Neural cell (in vitro differentiated cells): ENCODE data around the gene IRF4. TPM values are rescaled to one million over a fixed set of nuclear protein-coding genes. Genes with fewer than 3 reads are reported as not detected.

ENCODE experiments used
- H2AFZ ChIP-seq: fragments of 200-600, 300-800 bp; sonication (generic), shearing (Covaris generic); 2 replicates; pipeline ENCODE4 v1.6.0; 2014; ENCODE audit warnings: low read depth, mild to moderate bottlenecking, antibody characterized with exemption, low read length, moderate library complexity
- H3F3A ChIP-seq: fragments of 200-600 bp; shearing (Covaris generic); 2 replicates; pipeline ENCODE4 v1.6.1; 2016; ENCODE audit warnings: mild to moderate bottlenecking, moderate library complexity, mixed read lengths, antibody characterized with exemption, low read length; ENCODE audit not compliant: insufficient read depth, poor library complexity, severe bottlenecking
- H3K27ac ChIP-seq: fragments of 200-600, 300-800 bp; sonication (generic), shearing (Covaris generic); 2 replicates; pipeline ENCODE4 v1.5.1; 2014; ENCODE audit warnings: mild to moderate bottlenecking, low read length, moderate library complexity
- H3K27me3 ChIP-seq: fragments of 300-800, 200-600 bp; sonication (generic), shearing (Covaris generic); 2 replicates; pipeline ENCODE4 v1.6.0; 2014; ENCODE audit warnings: mild to moderate bottlenecking, low read depth, low read length, moderate library complexity; ENCODE audit not compliant: insufficient read depth
- H3K36me3 ChIP-seq: fragments of 300-800, 200-600 bp; sonication (generic), shearing (Covaris generic); 2 replicates; pipeline ENCODE4 v1.5.1; 2014; ENCODE audit warnings: mild to moderate bottlenecking, antibody characterized with exemption, low read length, moderate library complexity; ENCODE audit not compliant: insufficient read depth
- H3K4me2 ChIP-seq: fragments of 300-800, 200-600 bp; sonication (generic), shearing (Covaris generic); 2 replicates; pipeline ENCODE4 v1.6.0; 2014; ENCODE audit warnings: mild to moderate bottlenecking, low read length
- H3K4me3 ChIP-seq: fragments of 300-800, 200-600 bp; sonication (generic), shearing (Covaris generic); 2 replicates; pipeline ENCODE4 v1.5.1; 2014; ENCODE audit warnings: mild to moderate bottlenecking, low read length, moderate library complexity
- H3K79me2 ChIP-seq: fragments of 200-600 bp; shearing (Covaris generic); replicated peaks from 2 replicates; pipeline ENCODE4 v1.6.0; 2014; ENCODE audit warnings: mild to moderate bottlenecking, low read length, moderate library complexity; ENCODE audit not compliant: insufficient read depth
- H3K9ac ChIP-seq: fragments of 300-800, 200-600 bp; sonication (generic), shearing (Covaris generic); 2 replicates; pipeline ENCODE4 v1.6.1; 2016; ENCODE audit warnings: mild to moderate bottlenecking, low read length, mixed read lengths
- H3K9me2 ChIP-seq: fragments of 200-600 bp; shearing (Covaris generic); 2 replicates; pipeline ENCODE4 v1.6.1; 2016; ENCODE audit warnings: mild to moderate bottlenecking, low read length, mixed read lengths; ENCODE audit not compliant: insufficient read depth
- H3K9me3 ChIP-seq: fragments of 200-600, 300-800 bp; sonication (generic), shearing (Covaris generic); 2 replicates; pipeline ENCODE4 v1.6.1; 2016; ENCODE audit warnings: mild to moderate bottlenecking, mixed run types, low read length, moderate library complexity, mixed read lengths
- H4K20me1 ChIP-seq: fragments of 200-600 bp; shearing (Covaris generic); 2 replicates; pipeline ENCODE4 v1.6.1; 2016; ENCODE audit warnings: mild to moderate bottlenecking, mixed run types; ENCODE audit not compliant: insufficient read depth
- EZH2 ChIP-seq: fragments of 200-600, 300-800 bp; shearing (Covaris generic), sonication (generic); IDR thresholded peaks from 2 replicates; pipeline ENCODE4 v1.6.1; 2014; ENCODE audit warnings: antibody characterized with exemption, low read length, borderline replicate concordance, mild to moderate bottlenecking; ENCODE audit not compliant: insufficient read depth, poor library complexity, severe bottlenecking
- MXI1 ChIP-seq: fragments of 450-650 bp; conservative IDR thresholded peaks from 2 replicates; pipeline ENCODE4 v1.6.1; 2014; ENCODE audit warnings: antibody characterized with exemption, mild to moderate bottlenecking; ENCODE audit not compliant: poor library complexity, severe bottlenecking
- POLR2AphosphoS5 ChIP-seq: IDR thresholded peaks from 2 replicates; pipeline ENCODE4 v1.6.1; 2012
- REST ChIP-seq: IDR thresholded peaks from 2 replicates; pipeline ENCODE4 v1.6.1; 2012; ENCODE audit warnings: borderline replicate concordance
- SMC3 ChIP-seq: fragments of 450-650 bp; conservative IDR thresholded peaks from 2 replicates; pipeline ENCODE4 v1.6.1; 2014; ENCODE audit warnings: antibody characterized with exemption, mild to moderate bottlenecking, moderate library complexity; ENCODE audit not compliant: poor library complexity
- polyA plus RNA-seq: library from polyadenylated mRNA; depleted of rRNA; stranded (reverse); fragments of >200 nt; gene quantifications from 2 replicates; pipeline ENCODE4 v1.2.3, GENCODE V29; 2014

Gene IRF4
- polyA plus RNA-seq, 1 donor from 2014 or later: 0.05 TPM

DNA sequence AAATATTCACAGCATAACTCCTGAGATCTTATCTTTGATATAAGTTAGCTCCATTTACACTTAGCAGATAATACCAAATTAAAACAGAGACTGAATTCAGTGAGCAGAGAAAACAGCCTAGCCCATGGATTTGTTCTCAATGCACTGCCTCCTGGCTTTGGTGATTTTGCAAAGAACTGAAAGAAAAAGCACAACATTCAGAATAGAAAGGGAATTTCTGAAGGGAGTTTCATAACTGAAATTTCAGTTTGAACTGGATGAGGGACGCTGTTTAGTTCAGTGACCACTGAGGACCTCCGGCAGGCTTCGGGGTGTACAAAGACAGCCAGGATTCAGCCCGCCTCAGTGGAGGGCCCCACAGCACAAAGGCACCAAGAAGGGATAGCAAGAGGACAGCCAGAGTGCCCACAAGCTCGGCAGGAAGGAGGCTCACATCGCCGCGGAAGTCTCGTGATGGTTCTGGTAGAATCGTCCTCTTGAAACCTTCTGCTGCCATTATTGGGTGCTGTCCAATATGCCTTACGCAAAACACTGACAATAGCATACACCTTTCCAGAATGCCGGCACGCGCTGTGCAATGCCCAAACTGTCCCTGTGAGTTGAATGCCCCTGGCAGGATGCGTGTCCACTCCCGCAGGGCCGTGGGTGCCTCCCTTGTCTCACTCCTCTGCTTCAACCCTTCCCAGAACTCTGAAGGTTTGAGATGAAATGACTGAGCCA, 9.7 kb upstream of the IRF4 start:
- Histone ChIP-seq H3F3A (no peaks in the 10 kb centered on the region), H3K27me3 (no peaks in the 10 kb centered on the region), H3K4me2 (no peak overlapping the region), H2AFZ (no peak overlapping the region), H3K4me3 (no peak overlapping the region), H3K9me3 (no peaks in the 10 kb centered on the region), H3K36me3 (no peaks in the 10 kb centered on the region), H3K27ac (no peak overlapping the region), H3K79me2 (no peaks in the 10 kb centered on the region), H3K9ac (no peak overlapping the region), H4K20me1 (no peaks in the 10 kb centered on the region), H3K9me2 (no peaks in the 10 kb centered on the region)
- TF ChIP-seq SMC3: no peak
- no peak for TF ChIP-seq REST

DNA sequence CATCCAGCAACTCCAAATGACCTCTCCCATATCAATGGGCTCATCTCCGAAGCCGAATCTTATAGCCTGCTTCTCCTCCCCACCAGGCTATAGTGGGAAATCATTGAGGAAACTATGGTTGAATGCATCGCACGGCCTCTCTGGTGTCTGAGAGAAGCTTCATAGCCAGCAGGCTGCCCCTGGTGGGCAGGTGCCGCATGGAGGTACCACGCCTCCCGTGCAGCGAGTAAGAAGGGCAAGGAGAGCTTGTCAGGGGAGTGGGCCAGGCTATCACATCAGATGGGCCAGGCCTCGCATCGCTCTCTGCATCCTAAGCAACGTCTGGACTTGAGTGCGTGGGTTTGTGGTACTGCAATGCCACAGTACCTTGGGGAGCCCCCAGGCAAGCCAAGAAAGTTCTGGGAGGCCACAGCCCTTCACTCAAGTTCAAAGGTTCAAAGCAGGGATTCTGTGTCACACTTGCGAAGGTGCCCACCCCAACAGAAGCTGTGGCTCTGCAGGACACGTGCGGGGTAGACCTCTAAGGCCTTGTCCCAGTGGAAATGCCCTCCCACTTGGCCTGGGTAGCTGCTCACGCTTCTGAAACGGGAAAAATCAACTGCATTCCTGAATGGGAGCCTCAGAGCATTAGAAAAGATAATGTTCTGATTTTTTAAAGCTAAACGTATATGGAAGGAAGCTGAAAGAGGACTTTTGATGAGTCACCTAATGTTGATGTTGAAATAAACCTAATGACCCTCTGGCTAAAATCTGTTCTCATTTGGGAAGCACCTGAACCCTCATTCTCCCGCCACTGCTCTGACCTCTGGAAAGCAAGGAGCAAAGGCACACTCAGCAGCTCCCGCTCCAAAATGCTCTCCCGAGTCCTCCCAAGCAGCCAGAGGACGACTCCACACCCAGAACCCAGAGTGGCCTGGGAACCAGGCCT, 8.4 kb upstream of the IRF4 start:
- H3K9ac ChIP-seq: no peak overlapping the region
- TF ChIP-seq POLR2AphosphoS5 (no peak), REST (no peak), EZH2 (no peak), SMC3 (no peak), MXI1 (no peak)
- peaks cover 1% of the 10 kb centered on the region for H3K27me3 ChIP-seq
- no peaks in the 10 kb centered on the region for H3F3A ChIP-seq
- H3K27ac ChIP-seq: no peak overlapping the region
- H4K20me1 ChIP-seq: no peaks in the 10 kb centered on the region
- H3K9me3 ChIP-seq: no peaks in the 10 kb centered on the region
- H3K9me2 ChIP-seq: no peaks in the 10 kb centered on the region
- no peak overlapping the region for H3K4me3 ChIP-seq
- H3K79me2 ChIP-seq: no peaks in the 10 kb centered on the region
- no peaks in the 10 kb centered on the region for H3K36me3 ChIP-seq
- no peak overlapping the region for H2AFZ ChIP-seq
- H3K4me2 ChIP-seq: no peak overlapping the region
